ENCODE results near the gene DNPEP. TPM values are rescaled to one million over a fixed set of nuclear protein-coding genes. Genes with fewer than 3 reads are reported as not detected.

DNPEP gene
- total and polyA plus RNA-seq, 2 donors (not counting 3 experiments of a cell fraction or from before 2014, with no cell fraction given) = 40.4 to 77.5 TPM

DNA sequence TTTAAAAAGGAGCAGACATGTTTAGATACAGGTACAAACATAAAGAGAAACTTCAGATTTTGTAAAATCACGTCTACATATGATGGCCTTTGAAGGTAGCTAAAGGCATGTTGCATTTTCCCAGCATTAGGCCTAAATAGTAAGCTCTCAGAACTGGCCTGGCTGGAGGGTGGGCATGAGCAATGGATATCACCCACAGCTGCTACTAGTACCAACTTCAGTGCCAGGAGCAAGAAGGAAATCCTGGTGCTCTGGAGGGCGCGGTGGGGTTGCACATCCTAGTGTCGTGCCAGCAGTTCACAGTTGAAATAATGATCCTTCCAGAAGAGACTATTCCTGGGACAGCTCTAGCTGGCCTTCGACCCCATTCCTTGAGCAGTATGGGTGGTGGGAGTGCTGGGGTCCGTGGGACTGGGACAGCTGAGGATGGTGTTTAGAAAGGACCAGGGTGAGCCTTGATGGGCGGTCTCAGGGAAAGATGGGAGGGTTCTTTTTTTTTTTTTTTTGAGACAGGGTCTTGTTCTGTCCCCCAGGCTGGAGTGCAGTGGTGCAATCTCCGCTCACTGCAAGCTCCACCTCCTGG lies 35.3 kb upstream of the DNPEP start:
- Histone ChIP-seq H3K4me1 (ENCODE audit: control insufficient read depth, extremely low read depth, insufficient read depth, low read length) (no peaks in the 10 kb centered on the region), H3K27me3 (ENCODE audit: control insufficient read depth in 2 of 2, insufficient read depth in 2 of 2, low read length in 2 of 2) (peaks cover 17 to 19% of the 10 kb centered on the region in 2 experiments), H3K79me2 (ENCODE audit: control insufficient read depth, insufficient read depth, low read length) (no peaks in the 10 kb centered on the region), H3K27ac (ENCODE audit: insufficient read depth, low read depth, low read length) (no peak overlapping the region), H3K9me3 (replicated peaks; ENCODE audit: control insufficient read depth, insufficient read depth, low read length) (no peaks in the 10 kb centered on the region), H4K20me1 (replicated peaks; ENCODE audit: control insufficient read depth, extremely low read depth, insufficient read depth, low read length) (no peaks in the 10 kb centered on the region), H3K9ac (replicated peaks; ENCODE audit: extremely low read depth, insufficient read depth, low read length) (no peak overlapping the region), H3K9me1 (replicated peaks; ENCODE audit: control insufficient read depth, extremely low read depth, insufficient read depth, low read length) (no peaks in the 10 kb centered on the region), H3K36me3 (ENCODE audit: control insufficient read depth in 2 of 2, extremely low read depth in 1 of 2, insufficient read depth in 2 of 2, low read length in 2 of 2) (no peaks in the 10 kb centered on the region), H2AFZ (ENCODE audit: low read depth, low read length) (no peak overlapping the region), H3K4me3 (replicated peaks in 1 of 3; ENCODE audit: insufficient read depth in 1 of 3, low read depth in 1 of 3, low read length in 3 of 3) (no peak overlapping the region), H3K4me2 (ENCODE audit: insufficient read depth, low read length) (no peak overlapping the region)
- POLR2A ChIA-PET = no interaction called here
- DNase-seq (ENCODE audit: low read depth, low spot score) = no peak
- CTCF ChIA-PET = interaction anchor here (1.4 to 1.5 kb wide), 2 partner anchors 11 to 20 kb away, joined by 3 to 4 read pairs; no protein-coding TSS in a partner anchor
- BruUV-seq (replicated peaks) = no TSS peak
- TF ChIP-seq POLR2AphosphoS5 (IDR thresholded peaks at IDR 0.05; ENCODE audit: insufficient read depth, low read depth, low read length) (no peak), MYC (IDR thresholded peaks at IDR 0.05; ENCODE audit: low read depth, low read length) (no peak), EZH2 (IDR thresholded peaks at IDR 0.05; ENCODE audit: borderline replicate concordance, low read depth, low read length, severe bottlenecking) (no peak), FOS (IDR thresholded peaks at IDR 0.05; ENCODE audit: borderline replicate concordance, insufficient read depth, low read length) (no peak), JUN (IDR thresholded peaks at IDR 0.05; ENCODE audit: borderline replicate concordance, insufficient read depth, insufficient read length, low read depth) (no peak), POLR2A (IDR thresholded peaks at IDR 0.05; ENCODE audit: low read depth, low read length) (no peak), GATA2 (IDR thresholded peaks at IDR 0.05; ENCODE audit: insufficient read depth, insufficient read length, low read depth, low read length) (no peak)
- TF ChIP-seq, protein P1, sequence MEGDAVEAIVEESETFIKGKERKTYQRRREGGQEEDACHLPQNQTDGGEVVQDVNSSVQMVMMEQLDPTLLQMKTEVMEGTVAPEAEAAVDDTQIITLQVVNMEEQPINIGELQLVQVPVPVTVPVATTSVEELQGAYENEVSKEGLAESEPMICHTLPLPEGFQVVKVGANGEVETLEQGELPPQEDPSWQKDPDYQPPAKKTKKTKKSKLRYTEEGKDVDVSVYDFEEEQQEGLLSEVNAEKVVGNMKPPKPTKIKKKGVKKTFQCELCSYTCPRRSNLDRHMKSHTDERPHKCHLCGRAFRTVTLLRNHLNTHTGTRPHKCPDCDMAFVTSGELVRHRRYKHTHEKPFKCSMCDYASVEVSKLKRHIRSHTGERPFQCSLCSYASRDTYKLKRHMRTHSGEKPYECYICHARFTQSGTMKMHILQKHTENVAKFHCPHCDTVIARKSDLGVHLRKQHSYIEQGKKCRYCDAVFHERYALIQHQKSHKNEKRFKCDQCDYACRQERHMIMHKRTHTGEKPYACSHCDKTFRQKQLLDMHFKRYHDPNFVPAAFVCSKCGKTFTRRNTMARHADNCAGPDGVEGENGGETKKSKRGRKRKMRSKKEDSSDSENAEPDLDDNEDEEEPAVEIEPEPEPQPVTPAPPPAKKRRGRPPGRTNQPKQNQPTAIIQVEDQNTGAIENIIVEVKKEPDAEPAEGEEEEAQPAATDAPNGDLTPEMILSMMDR (IDR thresholded peaks at IDR 0.05; ENCODE audit: extremely low read depth in 1 of 2, insufficient read depth in 1 of 2, low read depth in 1 of 2, low read length in 2 of 2) = no peak
- TF ChIP-seq, protein P2, sequence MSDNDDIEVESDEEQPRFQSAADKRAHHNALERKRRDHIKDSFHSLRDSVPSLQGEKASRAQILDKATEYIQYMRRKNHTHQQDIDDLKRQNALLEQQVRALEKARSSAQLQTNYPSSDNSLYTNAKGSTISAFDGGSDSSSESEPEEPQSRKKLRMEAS (IDR thresholded peaks at IDR 0.05; ENCODE audit: insufficient read depth, insufficient read length) = no peak
- no peak for FAIRE-seq
- dilution Hi-C loops (cut with MboI; ENCODE audit: extremely low pct_ligation_motif_present, low sequenced_read_pairs) = no loop called here
- intact Hi-C loops (cut with micrococcal nuclease) = no loop called here
